Stimulated activated CD4-positive, alpha-beta T cell treated with anti-CD3 and anti-CD28 coated beads, Interleukin-1b, Interleukin-23, amount 100 ng/mL, for 24 hours (primary cell): ENCODE data around the gene PSMA3.
"Not testable (repeated sequence)": the region's sequence is repeated elsewhere in the genome, so short reads cannot be mapped to it uniquely, and the experiment has no call there.

Source experiments
- DNase-seq, 4 experiments: peaks; one replicate each; pipeline ENCODE4 v3.0.0-alpha.2; 2020; ENCODE audit warnings: low read depth in 4 of 4, low spot score in 1 of 4

Gene PSMA3

DNA sequence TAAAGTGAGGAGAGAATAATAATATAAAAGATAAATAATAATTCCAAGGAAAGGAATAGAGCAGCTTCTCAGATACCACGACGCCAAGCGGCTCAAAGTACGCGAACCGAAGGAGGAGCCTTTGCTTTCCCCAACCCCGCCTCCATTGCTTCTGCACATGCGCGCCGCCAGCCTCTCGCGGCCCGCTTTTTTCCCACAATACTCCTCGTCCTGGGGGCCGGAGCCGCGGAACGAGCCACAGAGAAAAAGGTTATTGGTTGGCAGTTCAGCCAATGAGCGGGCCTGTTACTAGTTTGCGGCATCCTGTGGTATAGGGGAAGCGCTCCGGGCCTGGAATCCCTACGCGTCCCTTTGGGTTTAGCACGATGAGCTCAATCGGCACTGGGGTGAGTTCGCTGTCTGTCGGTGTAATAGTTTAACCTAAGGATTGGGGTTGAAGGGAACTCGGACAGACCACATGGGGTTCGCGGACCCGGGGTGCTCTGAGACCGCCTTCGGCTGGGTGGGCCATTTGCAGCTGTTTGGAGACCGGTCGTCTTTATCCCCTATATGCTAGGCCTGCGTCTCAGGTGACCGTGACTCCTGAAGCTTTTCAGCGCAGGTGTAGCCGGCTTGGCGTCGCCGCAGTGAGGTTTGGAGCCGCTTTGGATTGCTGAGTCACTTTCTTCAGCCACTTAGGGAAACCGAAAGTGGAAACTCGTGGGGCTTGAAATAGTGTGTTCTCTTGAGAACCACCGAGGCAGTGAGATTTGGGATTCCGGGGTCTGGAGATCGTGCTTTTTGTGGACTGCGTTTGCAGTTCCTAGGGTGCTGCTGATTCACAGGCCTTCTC lies at the start of gene PSMA3:
Gene PSMA3, plus strand, starts transcription at position 288 of the 832 bp plus-strand sequence. Its CDS starts 78 bp downstream, at position 366.
- peak; percentile 90 to 96 (median 94) for DNase-seq

GRCh38 chr14:58196198-58196597 lies 48.4 kb upstream of the PSMA3 start:
- DNase-seq, result no peak

DNA sequence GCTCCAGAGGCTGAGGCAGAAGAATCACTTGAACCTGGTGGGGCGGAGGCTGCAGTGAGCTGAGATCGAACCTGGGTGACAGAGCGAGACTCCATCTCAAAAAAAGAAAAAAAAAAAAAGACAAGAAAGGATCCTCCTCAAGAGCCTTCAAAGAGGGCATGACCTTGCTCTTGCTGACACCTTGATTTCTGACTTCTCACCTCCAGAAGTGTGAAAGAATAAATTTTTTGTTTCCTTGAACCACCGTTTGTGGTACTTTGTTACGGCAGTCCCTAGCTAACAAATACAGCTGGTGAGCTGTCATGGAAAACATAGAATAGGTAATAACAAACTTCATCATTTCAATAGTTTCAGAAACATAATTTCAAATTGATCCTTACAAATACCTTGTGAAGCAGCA lies 46.6 kb upstream of the PSMA3 start:
- no peak for DNase-seq

- peak; percentile 64 to 86 (median 78) for DNase-seq
Measured at GRCh38 chr14:58199726-58200479, 44.7 kb upstream of the PSMA3 start, which contains the start of gene ACTR10. ACTR10 (plus strand) TSS chr14:58200149; CDS start chr14:58200218, 69 bp downstream.

GRCh38 chr14:58200480-58200841 lies 44.2 kb upstream of the PSMA3 start:
- peak in 1 of 4 experiments; percentile 1 for DNase-seq

DNA sequence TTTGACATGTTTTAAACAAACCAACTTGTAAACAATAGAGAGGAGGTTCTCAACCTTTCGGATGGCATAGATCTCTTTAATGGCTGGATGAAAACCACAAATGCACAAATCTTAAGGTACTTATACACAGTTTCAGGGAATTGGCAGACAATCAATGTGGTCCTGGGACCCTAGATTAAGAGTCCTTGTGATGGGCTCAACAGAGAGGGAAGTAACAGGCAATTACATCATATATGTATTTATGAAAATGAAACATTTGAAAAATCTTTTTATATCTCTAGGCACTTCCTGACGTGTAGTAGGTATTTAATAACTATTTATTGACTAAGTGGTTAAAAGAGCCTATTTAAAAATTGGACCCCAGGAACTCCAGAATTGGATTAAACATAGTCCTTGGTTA lies 43.8 kb upstream of the PSMA3 start:
- DNase-seq, result no peak

GRCh38 chr14:58213176-58213575 lies 31.5 kb upstream of the PSMA3 start:
- no peak for DNase-seq

- DNase-seq, result no peak
Measured at GRCh38 chr14:58215191-58215914, 29.3 kb upstream of the PSMA3 start.

DNA sequence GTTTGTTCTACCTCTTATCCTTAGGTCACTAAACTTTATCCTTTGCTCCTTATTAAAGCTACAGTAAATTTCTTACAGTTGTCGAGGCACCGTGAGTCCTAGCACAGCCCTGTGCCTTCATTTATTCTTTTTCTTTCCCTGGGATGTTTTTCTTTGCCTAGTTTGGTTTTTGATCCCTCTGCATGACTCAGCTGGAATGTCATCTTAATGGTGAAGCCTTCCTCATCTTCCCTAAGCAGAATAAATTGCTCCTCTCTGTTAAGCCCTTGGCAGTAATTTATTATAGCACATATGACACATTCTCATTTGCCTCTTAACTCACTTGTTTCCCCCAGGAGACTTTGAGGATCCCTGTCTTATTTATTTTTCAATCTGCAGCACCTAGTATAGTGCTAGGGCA lies 28.1 kb upstream of the PSMA3 start:
- DNase-seq, result no peak

DNA sequence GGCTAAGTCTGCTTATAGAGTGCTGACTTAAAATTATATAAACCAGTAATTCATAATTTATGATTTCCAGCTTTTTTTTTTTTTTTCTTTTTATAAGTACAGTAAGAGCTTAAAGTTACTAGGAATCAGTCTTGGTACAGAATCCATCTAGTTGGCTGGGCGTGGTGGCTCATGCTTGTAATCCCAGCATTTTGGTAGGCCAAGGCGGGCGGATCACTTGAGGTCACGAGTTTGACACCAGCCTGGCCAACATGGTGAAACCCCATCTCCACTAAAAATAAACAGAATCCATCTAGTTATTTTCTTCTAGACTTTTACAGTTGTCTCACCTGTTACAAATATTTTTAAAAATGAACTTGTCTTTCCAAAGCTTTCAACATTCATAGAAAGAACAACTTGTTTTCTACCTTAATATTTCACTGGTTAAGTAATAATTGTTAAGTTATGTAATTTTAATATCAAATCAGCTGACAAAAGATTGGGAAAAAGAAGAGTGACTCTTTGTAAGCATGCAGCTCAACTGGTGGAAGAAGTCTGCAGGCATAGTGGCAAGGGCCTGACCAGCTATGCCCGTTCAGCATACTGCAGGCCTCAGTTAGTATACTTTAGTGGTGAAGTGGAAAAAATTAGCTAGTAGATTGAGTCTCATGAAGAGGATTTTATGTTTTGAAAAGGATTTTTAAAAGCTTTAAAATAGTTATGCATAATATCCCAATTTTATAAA lies 17.4 kb upstream of the PSMA3 start:
- no peak for DNase-seq

- DNase-seq, result no peak
Measured at GRCh38 chr14:58238252-58239243, 6.1 kb upstream of the PSMA3 start.

DNA sequence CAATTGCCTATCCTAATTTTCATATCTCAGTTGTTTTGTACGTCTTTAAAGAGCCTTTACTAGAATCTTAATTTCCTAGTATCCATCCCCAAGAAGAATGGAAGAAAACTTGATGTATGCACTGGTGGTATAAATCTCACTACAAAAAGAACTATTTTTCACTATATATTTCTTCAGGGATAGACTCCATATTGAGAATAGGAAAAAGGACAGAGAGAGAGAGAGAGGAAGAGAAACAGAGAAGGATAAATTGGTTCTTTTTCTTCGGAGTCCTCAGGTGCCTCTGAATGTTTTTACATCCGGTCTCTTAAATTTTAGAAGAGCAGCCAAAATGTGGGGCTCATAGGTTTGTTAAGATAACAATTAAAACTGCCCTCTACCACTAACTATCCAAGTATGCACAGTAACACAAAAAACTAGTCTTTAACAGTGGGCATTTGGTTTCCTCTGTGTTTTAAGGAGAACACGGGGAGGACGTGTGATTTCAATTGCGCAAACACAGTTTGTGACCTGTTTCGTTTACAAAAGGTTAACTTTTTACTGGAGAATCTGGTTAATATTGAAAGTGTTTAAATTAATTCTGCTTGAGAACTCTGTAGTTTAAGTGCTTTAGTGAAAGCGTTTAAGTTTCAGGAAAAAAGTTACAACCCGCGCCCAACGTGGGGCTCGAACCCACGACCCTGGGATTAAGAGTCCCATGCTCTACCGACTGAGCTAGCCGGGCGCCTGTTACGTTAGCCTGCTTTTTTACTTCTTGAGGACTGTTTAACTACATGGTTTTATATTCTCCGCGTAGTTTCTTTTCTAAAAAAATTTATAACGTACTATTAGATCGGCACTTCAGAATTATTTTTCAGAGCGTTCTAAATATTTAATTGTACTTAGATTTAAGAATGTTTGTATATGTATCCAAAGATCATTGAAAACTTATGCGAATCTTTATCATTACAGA lies 5.1 kb upstream of the PSMA3 start:
- DNase-seq, result peak; percentile 66 to 86 (median 70)

DNA sequence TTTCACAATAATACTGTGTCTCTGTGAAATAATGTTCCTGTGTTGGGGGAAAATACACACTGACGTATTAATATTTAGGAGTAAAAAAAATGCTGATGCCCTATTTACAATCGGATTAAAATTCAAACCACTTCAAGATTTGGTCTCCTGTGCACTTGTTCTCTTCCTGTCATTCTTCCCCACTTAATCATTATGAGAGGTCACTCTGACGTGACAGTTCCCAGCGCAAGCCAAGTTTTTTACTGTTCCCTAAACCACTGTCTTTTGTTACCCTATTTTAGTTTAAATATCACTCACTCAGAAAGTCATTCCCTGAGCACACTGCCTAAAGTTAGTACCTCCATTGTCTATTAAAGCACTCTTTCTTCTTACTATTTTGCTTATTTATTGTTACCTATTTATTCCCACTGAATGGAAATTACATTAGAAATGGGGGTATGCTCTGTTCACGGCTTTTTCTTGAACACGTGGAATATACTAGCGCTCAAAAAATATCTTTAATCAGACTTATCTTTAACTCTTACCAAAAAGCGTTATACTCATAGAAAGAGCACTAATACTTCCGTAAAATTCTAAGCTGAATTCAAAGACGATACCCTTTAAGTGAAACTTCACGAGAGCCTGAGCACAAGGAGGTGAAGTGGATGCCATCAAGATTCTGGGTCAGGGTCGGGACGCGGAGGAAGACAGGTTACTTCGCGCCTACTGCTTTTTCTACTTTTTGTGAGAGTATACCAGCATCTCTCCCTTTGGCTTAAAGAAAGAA lies 670 bp upstream of the PSMA3 start:
- no peak for DNase-seq

GRCh38 chr14:58245562-58245961 lies 919 bp downstream of the PSMA3 start:
- DNase-seq, result no peak

DNA sequence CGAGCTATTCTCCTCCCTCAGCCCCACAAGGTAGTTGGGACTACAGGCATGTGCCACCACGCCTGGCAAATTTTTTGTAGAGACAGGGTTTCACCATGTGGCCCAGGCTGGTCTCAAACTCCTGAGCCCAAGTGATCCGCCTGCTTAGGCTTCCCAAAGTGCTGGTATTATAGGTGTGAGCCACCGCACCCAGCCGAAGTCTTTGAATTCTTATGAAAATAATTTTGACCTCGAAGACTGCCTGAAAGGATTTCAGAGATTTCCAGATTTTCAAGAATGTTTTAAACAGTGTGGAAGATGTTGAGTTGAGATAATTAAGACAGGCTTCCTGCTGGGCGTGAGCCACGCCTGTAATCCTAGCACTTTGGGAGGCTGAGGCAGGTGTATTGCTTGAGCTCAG lies 5.0 kb downstream of the PSMA3 start:
- DNase-seq, result no peak

GRCh38 chr14:58258156-58258555 lies 13.5 kb downstream of the PSMA3 start:
- DNase-seq, result no peak

- not testable (repeated sequence) for DNase-seq
Measured at GRCh38 chr14:58262005-58262404, 17.4 kb downstream of the PSMA3 start.

DNA sequence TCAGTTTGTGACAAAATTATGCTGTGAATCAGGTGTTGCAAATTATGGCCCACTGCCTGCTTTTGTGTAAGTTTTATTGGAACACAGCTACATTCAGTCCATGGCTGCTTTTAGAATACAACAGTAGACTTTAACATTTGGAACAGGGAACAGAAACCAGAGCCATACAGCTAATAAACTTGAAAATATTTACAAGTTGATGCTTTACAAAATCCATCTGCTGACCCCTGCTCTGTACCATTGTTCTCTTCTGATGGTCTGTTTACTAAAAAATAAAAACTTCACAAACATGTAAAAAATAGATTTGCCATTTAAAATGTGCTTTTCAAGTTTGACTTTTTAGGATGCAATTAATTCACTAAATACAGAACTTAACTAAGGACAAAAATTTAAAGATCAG lies 20.8 kb downstream of the PSMA3 start:
- no peak for DNase-seq
